Astrocyte of the spinal cord (primary cell): ENCODE measurements around the gene POLDIP3.
"Not testable (repeated sequence)": the region's sequence is repeated elsewhere in the genome, so short reads cannot be mapped to it uniquely, and the experiment has no call there.

Experiments
- DNase-seq: peaks from one replicate; pipeline ENCODE4 v3.0.0; 2011; ENCODE audit warnings: low read depth, low spot score
- H3K4me3 ChIP-seq: 2 replicates; pipeline ENCODE4 v1.5.1; 2011; ENCODE audit warnings: low read depth, mild to moderate bottlenecking, low read length, moderate library complexity
- in situ Hi-C: cut with HindIII; loops from 2 replicates; pipeline ENCODE4 v1.10.0; 2017; ENCODE audit warnings: low sequenced_read_pairs
- TF ChIP-seq, protein P1 (sequence below): IDR thresholded peaks from 2 replicates; pipeline ENCODE4 v1.5.1; 2012; ENCODE audit warnings: low read depth, mild to moderate bottlenecking, low read length, inconsistent platforms

POLDIP3 gene

GRCh38 chr22:42613872-42614301, 796 bp downstream of the POLDIP3 start:
- DNase-seq, result no peak
- H3K4me3 ChIP-seq, result peak overlapping the region; percentile 77
- TF ChIP-seq, protein P1, sequence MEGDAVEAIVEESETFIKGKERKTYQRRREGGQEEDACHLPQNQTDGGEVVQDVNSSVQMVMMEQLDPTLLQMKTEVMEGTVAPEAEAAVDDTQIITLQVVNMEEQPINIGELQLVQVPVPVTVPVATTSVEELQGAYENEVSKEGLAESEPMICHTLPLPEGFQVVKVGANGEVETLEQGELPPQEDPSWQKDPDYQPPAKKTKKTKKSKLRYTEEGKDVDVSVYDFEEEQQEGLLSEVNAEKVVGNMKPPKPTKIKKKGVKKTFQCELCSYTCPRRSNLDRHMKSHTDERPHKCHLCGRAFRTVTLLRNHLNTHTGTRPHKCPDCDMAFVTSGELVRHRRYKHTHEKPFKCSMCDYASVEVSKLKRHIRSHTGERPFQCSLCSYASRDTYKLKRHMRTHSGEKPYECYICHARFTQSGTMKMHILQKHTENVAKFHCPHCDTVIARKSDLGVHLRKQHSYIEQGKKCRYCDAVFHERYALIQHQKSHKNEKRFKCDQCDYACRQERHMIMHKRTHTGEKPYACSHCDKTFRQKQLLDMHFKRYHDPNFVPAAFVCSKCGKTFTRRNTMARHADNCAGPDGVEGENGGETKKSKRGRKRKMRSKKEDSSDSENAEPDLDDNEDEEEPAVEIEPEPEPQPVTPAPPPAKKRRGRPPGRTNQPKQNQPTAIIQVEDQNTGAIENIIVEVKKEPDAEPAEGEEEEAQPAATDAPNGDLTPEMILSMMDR, result no peak
- in situ Hi-C loops, result no loop called here

GRCh38 chr22:42612336-42612735, 2.3 kb downstream of the POLDIP3 start:
- TF ChIP-seq, protein P1, result no peak
- no peak overlapping the region for H3K4me3 ChIP-seq
- in situ Hi-C loops, result no loop called here
- DNase-seq, result no peak

DNA sequence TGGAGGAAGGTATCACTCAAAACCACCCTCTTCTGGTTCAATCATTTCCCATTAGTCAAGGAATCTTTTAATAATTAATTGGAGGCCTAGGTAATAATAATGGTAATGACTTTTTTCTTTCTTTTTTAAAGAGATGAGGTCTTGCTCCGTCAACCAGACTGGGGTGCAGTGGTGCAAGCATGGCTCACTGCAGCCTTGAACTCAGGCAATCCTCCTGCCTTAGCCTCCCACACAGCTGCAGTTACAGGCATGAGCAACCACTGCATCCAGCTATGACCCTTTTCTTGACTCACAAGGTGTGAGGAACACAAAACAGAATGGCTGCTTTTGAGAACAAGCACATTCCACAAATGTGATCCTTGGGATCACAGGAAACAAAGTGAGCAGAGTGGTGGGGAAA, 3.6 kb downstream of the POLDIP3 start:
- no peak for DNase-seq
- TF ChIP-seq, protein P1, result no peak
- in situ Hi-C loops, result no loop called here
- H3K4me3 ChIP-seq, result no peak overlapping the region

DNA sequence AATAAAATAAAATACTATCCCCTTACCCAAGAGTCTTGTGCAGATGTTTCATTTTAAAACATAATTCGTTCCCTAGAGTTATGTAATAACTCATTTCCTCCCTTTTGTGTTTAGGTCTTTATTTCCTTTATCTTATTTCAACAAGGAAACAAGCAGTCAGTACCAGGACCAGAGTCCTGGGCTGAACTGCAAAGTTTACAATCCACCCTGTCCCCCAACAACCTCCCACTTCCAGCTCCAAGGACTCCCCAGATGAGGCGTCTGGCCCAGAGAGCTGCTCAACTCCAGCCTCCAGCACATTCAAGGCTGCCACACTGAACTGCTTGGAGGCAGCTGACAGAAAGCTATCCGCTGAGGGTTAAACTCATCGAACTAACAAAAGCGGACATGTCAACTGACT, 4.5 kb downstream of the POLDIP3 start:
- no peak overlapping the region for H3K4me3 ChIP-seq
- in situ Hi-C loops, result no loop called here
- TF ChIP-seq, protein P1, result no peak
- DNase-seq, result no peak

GRCh38 chr22:42608823-42609361, 5.8 kb downstream of the POLDIP3 start:
- in situ Hi-C loops, result no loop called here
- peak overlapping the region; percentile 20 for H3K4me3 ChIP-seq
- DNase-seq, result peak; percentile 81
- TF ChIP-seq, protein P1, result no peak

DNA sequence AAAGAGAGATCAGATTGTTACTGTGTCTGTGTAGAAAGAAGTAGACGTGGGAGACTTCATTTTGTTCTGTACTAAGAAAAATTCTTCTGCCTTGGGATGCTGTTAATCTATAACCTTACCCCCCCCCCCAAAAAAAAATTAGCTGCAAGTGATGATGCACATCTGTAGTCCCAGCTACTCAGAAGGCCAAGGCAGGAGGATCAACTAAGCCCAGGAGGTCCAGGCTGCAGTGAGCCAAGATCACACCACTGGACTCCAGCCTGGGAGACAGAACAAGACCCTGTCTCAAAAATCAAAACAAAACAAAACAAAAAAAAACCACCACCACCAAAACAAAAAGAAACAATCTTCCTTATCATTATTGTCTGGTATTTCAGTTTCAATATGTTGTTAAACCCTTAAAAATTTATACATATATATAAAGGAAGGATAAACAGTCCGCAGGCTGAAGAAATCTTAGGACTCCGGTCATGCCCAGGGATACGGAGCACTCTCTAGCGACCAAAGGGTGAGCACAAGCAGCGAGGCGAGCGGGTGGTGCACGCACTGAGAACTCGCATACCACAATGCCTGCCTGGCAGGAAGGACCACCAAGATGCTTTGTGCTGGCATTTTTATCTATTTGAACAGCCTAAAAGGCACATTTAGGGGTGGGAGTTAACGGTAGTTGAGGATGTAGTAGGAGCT, 6.4 kb downstream of the POLDIP3 start:
- H3K4me3 ChIP-seq, result peak overlapping the region; percentile 20
- in situ Hi-C loops, result no loop called here
- no peak for DNase-seq
- TF ChIP-seq, protein P1, result no peak

GRCh38 chr22:42607641-42608040, 7.0 kb downstream of the POLDIP3 start:
- in situ Hi-C loops, DNase-seq, H3K4me3 ChIP-seq: not testable (repeated sequence)
